GM13977 (cell line): ENCODE results near the gene PPP1R9A.

Experiments used
- DNase-seq: peaks from one replicate; pipeline ENCODE4 v3.0.0; 2012; ENCODE audit warnings: low spot score
- CTCF ChIP-seq: IDR thresholded peaks from 2 replicates; pipeline ENCODE4 v1.5.1; 2012; ENCODE audit warnings: mild to moderate bottlenecking, control low read depth; ENCODE audit not compliant: insufficient read depth; ENCODE audit errors: extremely low read depth, missing control alignments
- in situ Hi-C: fragments of 300-500 bp; cut with MboI; formaldehyde crosslinking; loops from one replicate; pipeline ENCODE4 v1.12.0; 2022; ENCODE audit warnings: low sequenced_read_pairs, low pct_unique_long_range_greater_than_20kb, mixed read lengths, inconsistent platforms; ENCODE audit not compliant: unreplicated experiment

The PPP1R9A gene

DNA sequence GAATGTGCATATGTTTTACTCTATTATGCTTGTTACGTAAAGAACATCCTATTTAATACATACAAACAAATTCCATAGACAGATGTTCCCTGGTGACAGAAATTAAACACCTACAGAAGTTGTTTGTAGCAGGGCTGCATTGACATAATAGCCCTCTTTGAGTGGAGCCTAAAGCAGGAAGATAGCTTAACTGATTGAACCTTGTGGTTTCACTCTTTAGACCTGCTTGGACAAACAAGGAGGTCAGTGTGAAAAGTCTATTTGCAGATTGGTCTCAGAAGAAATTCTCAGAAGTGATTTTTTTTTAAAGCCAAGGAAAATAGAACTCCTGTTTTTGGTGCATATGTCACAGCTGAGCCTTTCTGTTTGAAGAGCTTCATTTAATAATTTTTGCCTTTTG is 121.3 kb downstream of the PPP1R9A start:
- DNase-seq: no peak
- TF ChIP-seq CTCF: no peak
- in situ Hi-C loops: no loop called here

DNA sequence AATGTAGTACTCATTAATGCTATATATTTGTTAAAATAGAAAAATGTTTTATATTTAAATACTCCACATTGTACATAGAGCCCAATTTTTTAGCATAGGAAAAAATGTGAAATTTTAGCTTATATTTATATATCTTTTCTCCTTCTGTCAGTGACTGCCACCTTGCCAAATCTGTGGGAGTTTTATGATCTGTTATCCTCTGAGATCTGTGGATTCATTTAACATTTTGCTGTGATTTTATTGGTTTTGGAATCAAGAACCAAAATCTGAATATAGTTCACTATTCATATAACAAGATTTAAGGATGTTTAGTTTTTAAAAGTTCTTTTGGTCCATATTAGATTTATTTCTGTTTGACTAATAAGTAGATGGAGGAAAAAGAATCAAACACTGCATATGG is 127.9 kb downstream of the PPP1R9A start:
- in situ Hi-C loops: no loop called here
- no peak for DNase-seq
- TF ChIP-seq CTCF: no peak

- no peak for TF ChIP-seq CTCF
- no peak for DNase-seq
- in situ Hi-C loops: no loop called here
These were observed 133.6 kb downstream of the PPP1R9A start for GRCh38 chr7:95041031-95041430.

DNA sequence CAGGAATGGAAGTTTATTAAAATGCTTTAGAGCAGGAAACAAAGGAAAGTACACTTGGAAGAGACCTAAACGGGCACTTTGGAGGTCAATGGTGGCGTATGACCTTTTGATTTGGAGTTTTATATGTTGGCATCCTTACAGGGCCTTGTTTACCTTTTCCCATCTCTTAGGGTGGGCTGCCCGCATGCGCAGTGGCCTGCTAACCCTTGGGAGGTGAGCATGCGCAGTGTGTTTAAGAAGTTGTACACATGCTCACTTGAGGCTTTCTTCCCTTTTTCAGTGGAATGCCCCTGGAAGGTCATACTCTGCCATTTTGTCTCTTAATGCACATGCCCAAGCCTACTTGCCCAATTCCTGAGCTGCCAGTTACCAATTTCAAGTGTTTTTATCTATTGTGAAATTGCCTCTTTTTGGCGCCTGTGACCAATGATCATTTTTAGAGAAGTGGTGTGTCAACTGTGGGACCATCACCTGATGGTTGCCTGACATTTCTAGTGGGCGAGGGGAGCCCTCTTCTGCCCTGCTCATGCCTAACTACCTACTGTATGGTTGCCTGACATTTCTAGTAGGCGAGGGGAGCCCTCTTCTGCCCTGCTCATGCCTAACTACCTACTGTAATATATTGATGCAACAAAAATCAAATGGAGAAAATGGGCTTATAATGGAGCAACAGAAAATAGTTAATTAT is 138.0 kb downstream of the PPP1R9A start:
- no peak for DNase-seq
- peak; percentile 29 for TF ChIP-seq CTCF
- in situ Hi-C loops: no loop called here

GRCh38 chr7:95046494-95047240 is 139.3 kb downstream of the PPP1R9A start:
- TF ChIP-seq CTCF: no peak
- in situ Hi-C loops: no loop called here
- DNase-seq: no peak

DNA sequence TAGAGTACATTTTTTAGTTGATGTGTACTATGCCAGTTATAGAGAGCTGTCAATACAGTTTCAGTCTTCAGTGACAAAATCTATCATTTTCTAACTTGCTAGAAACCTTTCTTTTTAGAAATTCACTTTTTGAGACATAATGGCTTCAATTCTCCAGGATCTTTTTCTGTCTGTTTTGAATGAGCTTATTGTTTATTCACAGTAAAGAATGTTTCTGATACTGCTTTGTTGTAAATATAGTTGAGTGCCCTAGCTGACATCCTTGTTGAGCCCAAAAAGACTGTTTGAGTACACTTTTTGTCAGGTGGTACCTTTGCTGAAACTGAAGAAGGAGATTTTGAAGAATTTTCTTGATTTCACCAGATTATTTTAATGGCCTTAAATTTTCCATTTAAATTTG is 139.9 kb downstream of the PPP1R9A start:
- no peak for TF ChIP-seq CTCF
- in situ Hi-C loops: no loop called here
- no peak for DNase-seq
